Epithelial cell of esophagus (primary cell): ENCODE measurements around the gene CBFA2T3.

ENCODE experiments used
- DNase-seq: peaks from one replicate; pipeline ENCODE4 v3.0.0; 2010; ENCODE audit warnings: low read depth
- H3K4me3 ChIP-seq: 2 replicates; pipeline ENCODE4 v1.5.1; 2011; ENCODE audit warnings: mild to moderate bottlenecking, low read length, control low read depth
- CTCF ChIP-seq: IDR thresholded peaks from 2 replicates; pipeline ENCODE4 v1.5.1; 2011; ENCODE audit warnings: low read depth, mild to moderate bottlenecking, low read length, control low read depth, inconsistent platforms; ENCODE audit not compliant: insufficient read depth; ENCODE audit errors: missing control alignments

Gene CBFA2T3

GRCh38 chr16:88939245-88939971, 37.6 kb downstream of the CBFA2T3 start:
- no peak for DNase-seq
- no peak for TF ChIP-seq CTCF
- H3K4me3 ChIP-seq = no peak overlapping the region

GRCh38 chr16:88938777-88939244, 38.2 kb downstream of the CBFA2T3 start:
- no peak for TF ChIP-seq CTCF
- no peak overlapping the region for H3K4me3 ChIP-seq
- DNase-seq = no peak

- no peak for TF ChIP-seq CTCF
- DNase-seq = no peak
- no peak overlapping the region for H3K4me3 ChIP-seq
These were observed 38.8 kb downstream of the CBFA2T3 start for GRCh38 chr16:88938119-88938776.

GRCh38 chr16:88937206-88937621, 39.8 kb downstream of the CBFA2T3 start:
- DNase-seq = no peak
- no peak overlapping the region for H3K4me3 ChIP-seq
- TF ChIP-seq CTCF = no peak

GRCh38 chr16:88936556-88937205, 40.3 kb downstream of the CBFA2T3 start:
- no peak for DNase-seq

GRCh38 chr16:88936008-88936555, 40.9 kb downstream of the CBFA2T3 start:
- DNase-seq = no peak
- no peak for TF ChIP-seq CTCF

More at GRCh38 chr16:88936556-88937205, 40.3 kb downstream of the CBFA2T3 start:
- no peak for TF ChIP-seq CTCF
- H3K4me3 ChIP-seq = no peak overlapping the region

More at GRCh38 chr16:88936008-88936555, 40.9 kb downstream of the CBFA2T3 start:
- no peak overlapping the region for H3K4me3 ChIP-seq
